NT2/D1 (cell line): ENCODE measurements around the gene MSRB3.

Source experiments
- DNase-seq: peaks from one replicate; pipeline ENCODE4 v3.0.0-alpha.2; 2011; ENCODE audit warnings: low read depth, low spot score
- H3K27me3 ChIP-seq: 2 replicates; pipeline ENCODE4 v1.6.0; 2011; ENCODE audit warnings: mild to moderate bottlenecking; ENCODE audit not compliant: insufficient read length, insufficient read depth
- H3K36me3 ChIP-seq: 2 replicates; pipeline ENCODE4 v1.6.1; 2011; ENCODE audit warnings: mild to moderate bottlenecking, low read length, mixed read lengths; ENCODE audit not compliant: insufficient read depth, insufficient read length
- H3K4me1 ChIP-seq: 2 replicates; pipeline ENCODE4 v1.5.1; 2011; ENCODE audit not compliant: insufficient read depth, insufficient read length
- H3K4me3 ChIP-seq: 2 replicates; pipeline ENCODE4 v1.5.1; 2011; ENCODE audit warnings: low read depth; ENCODE audit not compliant: insufficient read length
- H3K9ac ChIP-seq: 2 replicates; pipeline ENCODE4 v1.6.0; 2011; ENCODE audit warnings: low read depth; ENCODE audit not compliant: insufficient read length
- H3K9me3 ChIP-seq: 2 replicates; pipeline ENCODE4 v1.5.1; 2011; ENCODE audit warnings: mild to moderate bottlenecking, low read length; ENCODE audit not compliant: insufficient read depth
- SUZ12 ChIP-seq: IDR thresholded peaks from 2 replicates; pipeline ENCODE4 v1.6.1; 2011; ENCODE audit not compliant: insufficient read length, insufficient read depth; ENCODE audit errors: extremely low read depth
- YY1 ChIP-seq: IDR thresholded peaks from 2 replicates; pipeline ENCODE4 v1.6.1; 2011; ENCODE audit not compliant: insufficient read length, insufficient read depth
- ZNF274 ChIP-seq: IDR thresholded peaks from 2 replicates; pipeline ENCODE4 v1.6.1; 2011; ENCODE audit warnings: mild to moderate bottlenecking, low read depth, low read length

MSRB3 gene

DNA sequence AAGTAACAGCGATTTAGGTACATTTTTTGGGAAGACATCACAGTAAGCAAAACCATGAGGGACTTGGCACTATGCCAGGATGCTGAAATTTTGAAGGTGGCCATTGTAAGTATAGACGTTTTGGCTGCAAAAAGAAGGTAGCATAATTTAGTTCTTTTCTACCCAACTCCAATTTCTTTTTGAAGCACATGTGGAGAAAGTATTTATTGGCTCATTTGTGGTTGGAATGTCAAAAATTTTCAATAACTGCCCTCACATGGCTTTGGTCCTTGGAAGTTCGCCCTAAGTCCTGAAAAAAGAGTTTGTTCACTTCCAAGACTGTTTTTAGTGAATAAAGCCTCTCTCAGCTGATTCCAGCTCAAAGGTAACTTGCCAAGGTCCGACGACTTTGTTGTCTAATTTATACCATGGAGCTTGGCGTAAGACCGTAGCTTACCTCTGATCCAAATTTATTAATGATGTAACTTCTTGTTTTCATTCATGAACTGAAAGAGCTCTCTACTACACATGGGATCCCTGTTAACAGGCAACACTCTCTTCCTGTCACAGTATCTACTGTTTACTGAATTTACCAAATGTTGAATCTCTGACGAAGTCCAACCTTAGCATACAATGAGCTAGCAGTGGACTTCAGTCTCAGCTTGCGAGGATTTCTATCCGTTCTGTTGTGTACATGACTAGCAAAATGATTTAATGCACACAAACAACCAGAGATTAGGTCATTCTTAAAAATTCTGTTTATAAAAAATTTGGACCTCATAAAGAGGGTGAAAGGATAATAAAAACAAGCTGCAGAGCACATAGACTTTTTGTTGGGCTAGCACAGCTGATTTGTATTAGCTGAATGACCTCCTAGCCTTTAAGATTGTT, 49.0 kb downstream of the MSRB3 start:
- Histone ChIP-seq H3K27me3 (no peaks in the 10 kb centered on the region), H3K4me3 (no peak overlapping the region), H3K36me3 (peaks cover 3% of the 10 kb centered on the region), H3K9me3 (no peaks in the 10 kb centered on the region), H3K9ac (no peak overlapping the region), H3K4me1 (no peaks in the 10 kb centered on the region)
- DNase-seq: no peak
- TF ChIP-seq SUZ12 (no peak), ZNF274 (no peak), YY1 (no peak)

DNA sequence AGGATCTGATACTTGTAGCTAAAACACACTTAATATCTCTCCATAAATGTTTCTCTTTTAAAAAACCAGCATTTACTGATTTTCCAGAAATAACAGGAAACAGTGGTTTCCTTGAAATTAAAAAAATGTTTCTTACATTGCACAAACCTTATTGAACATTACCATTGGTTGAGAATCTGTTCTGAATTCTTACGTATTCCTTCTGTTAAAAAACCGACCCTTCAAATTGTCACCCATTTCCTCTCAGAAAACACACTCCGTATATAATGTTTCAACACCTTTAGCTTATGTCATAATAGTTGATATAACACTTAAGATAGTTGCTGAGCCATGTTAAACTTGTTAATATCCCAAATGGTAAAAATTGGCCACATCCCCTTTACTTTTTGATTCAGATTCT, 51.2 kb downstream of the MSRB3 start:
- Histone ChIP-seq H3K36me3 (peaks cover 3% of the 10 kb centered on the region), H3K9me3 (no peaks in the 10 kb centered on the region), H3K4me3 (no peak overlapping the region), H3K27me3 (no peaks in the 10 kb centered on the region), H3K4me1 (no peaks in the 10 kb centered on the region), H3K9ac (no peak overlapping the region)
- DNase-seq: no peak
- TF ChIP-seq ZNF274 (no peak), SUZ12 (no peak), YY1 (no peak)

DNA sequence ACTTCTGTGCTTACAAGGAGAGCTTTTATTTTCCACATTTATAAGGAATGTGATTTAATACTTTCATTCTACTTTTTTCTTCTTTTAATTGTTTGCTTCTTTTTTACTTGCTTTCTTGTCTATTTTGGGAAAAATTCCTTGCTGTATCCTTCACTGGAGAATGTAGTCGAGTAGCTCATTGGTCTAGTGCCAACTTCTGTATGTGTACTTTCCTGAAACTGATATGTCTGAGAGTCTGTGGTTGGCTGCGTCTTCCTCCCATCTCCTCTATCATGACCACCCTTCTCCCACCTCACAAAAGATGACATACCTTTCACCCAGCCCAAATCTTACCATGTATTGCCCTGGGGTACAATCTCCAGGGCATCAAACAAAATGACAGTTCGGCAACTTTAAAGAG, 51.8 kb downstream of the MSRB3 start:
- Histone ChIP-seq H3K27me3 (no peaks in the 10 kb centered on the region), H3K9me3 (no peaks in the 10 kb centered on the region), H3K4me1 (peaks cover under 1% of the 10 kb centered on the region), H3K36me3 (peaks cover 3% of the 10 kb centered on the region), H3K9ac (no peak overlapping the region), H3K4me3 (no peak overlapping the region)
- DNase-seq: no peak
- TF ChIP-seq YY1 (no peak), SUZ12 (no peak), ZNF274 (no peak)

- H3K4me3 ChIP-seq: no peak overlapping the region
- H3K9ac ChIP-seq: no peak overlapping the region
- no peaks in the 10 kb centered on the region for H3K27me3 ChIP-seq
- H3K4me1 ChIP-seq: peaks cover 2% of the 10 kb centered on the region
- no peaks in the 10 kb centered on the region for H3K9me3 ChIP-seq
- TF ChIP-seq YY1 (no peak), ZNF274 (no peak), SUZ12 (no peak)
- H3K36me3 ChIP-seq: peaks cover 3% of the 10 kb centered on the region
- no peak for DNase-seq
Observed at GRCh38 chr12:65331456-65331855, 53.0 kb downstream of the MSRB3 start.

GRCh38 chr12:65333649-65334048, 55.2 kb downstream of the MSRB3 start:
- TF ChIP-seq SUZ12 (no peak), ZNF274 (no peak), YY1 (no peak)
- H3K36me3 ChIP-seq: peaks cover 3% of the 10 kb centered on the region
- DNase-seq: no peak
- H3K9me3 ChIP-seq: no peaks in the 10 kb centered on the region
- no peaks in the 10 kb centered on the region for H3K27me3 ChIP-seq
- no peak overlapping the region for H3K9ac ChIP-seq
- peaks cover 2% of the 10 kb centered on the region for H3K4me1 ChIP-seq
- H3K4me3 ChIP-seq: no peak overlapping the region

DNA sequence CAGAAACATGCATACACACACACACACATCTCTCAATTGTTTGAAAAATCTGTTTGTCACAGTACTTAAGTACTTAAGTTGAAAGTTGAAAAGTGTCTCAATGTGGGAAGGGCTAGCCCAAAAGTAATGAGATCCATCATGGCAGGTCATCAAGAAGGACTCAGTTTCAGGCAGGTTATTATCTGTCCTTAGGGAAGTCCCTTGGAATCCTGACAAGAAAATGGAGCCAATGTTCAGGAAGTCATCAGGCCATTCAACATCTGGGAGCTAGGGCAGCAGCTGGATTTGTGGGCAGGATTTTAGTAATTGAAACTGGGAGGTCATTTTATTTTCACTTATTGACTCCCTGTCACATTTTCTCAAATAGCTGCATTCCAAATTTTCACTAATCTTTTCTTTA, 56.0 kb downstream of the MSRB3 start:
- Histone ChIP-seq H3K27me3 (no peaks in the 10 kb centered on the region), H3K36me3 (peaks cover 3% of the 10 kb centered on the region), H3K9me3 (no peaks in the 10 kb centered on the region), H3K4me3 (no peak overlapping the region), H3K9ac (no peak overlapping the region), H3K4me1 (peaks cover 2% of the 10 kb centered on the region)
- DNase-seq: no peak
- TF ChIP-seq ZNF274 (no peak), YY1 (no peak), SUZ12 (no peak)

DNA sequence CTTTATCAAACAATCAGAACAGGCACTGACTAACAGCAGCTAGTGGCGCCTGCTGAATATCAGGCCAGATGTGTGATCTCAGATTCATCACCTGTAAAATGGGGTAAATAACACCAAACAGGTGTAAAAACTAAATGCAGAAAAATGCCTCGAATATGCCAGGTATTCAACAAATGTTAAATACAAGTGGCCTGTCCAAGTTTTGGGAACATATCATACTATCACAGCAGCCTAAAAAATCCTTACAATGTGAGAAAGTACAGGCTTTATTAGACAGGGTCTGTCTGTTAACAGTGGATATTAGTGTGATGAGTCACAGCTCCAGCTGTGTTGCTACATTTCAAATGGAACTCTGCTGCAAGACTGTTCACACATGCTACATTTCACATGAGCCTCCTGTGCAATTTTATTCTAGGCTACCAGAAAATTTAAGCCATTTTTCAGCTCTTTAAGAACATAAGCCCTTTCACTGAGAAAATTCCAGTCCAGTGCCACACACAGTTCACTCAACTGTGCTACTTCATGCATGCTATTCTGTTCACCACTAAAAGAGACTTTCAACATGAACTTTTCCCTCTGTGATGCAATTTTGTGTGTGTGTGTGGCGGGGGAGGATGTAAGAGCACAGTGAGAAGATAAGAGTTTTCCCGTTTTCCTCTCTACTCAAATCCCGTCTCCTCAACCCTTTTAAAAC, 56.7 kb downstream of the MSRB3 start:
- Histone ChIP-seq H3K9ac (no peak overlapping the region), H3K4me3 (no peak overlapping the region), H3K4me1 (peaks cover 2% of the 10 kb centered on the region), H3K27me3 (no peaks in the 10 kb centered on the region), H3K36me3 (peaks cover 3% of the 10 kb centered on the region), H3K9me3 (no peaks in the 10 kb centered on the region)
- no peak for DNase-seq
- no peak for TF ChIP-seq ZNF274
- TF ChIP-seq SUZ12: no peak
- TF ChIP-seq YY1: no peak

- no peak for DNase-seq
- Histone ChIP-seq H3K9me3 (no peaks in the 10 kb centered on the region), H3K27me3 (no peaks in the 10 kb centered on the region), H3K36me3 (peaks cover 3% of the 10 kb centered on the region), H3K4me3 (no peak overlapping the region), H3K4me1 (peaks cover 2% of the 10 kb centered on the region), H3K9ac (no peak overlapping the region)
- TF ChIP-seq SUZ12: no peak
- no peak for TF ChIP-seq YY1
- TF ChIP-seq ZNF274: no peak
Observed at GRCh38 chr12:65335981-65336380, 57.5 kb downstream of the MSRB3 start.
